NCI-H2107 treated with DMSO at 0.1 percent for 48 hours (cell line): Measurements from ENCODE around the gene GNPNAT1.
"Not testable (repeated sequence)": the region's sequence is repeated elsewhere in the genome, so short reads cannot be mapped to it uniquely, and the experiment has no call there.

Experiments
- DNase-seq: peaks from one replicate; lab custom pipeline; 2025; ENCODE audit not compliant: unreplicated experiment; lab: John Stamatoyannopoulos, UW

The GNPNAT1 gene

DNA sequence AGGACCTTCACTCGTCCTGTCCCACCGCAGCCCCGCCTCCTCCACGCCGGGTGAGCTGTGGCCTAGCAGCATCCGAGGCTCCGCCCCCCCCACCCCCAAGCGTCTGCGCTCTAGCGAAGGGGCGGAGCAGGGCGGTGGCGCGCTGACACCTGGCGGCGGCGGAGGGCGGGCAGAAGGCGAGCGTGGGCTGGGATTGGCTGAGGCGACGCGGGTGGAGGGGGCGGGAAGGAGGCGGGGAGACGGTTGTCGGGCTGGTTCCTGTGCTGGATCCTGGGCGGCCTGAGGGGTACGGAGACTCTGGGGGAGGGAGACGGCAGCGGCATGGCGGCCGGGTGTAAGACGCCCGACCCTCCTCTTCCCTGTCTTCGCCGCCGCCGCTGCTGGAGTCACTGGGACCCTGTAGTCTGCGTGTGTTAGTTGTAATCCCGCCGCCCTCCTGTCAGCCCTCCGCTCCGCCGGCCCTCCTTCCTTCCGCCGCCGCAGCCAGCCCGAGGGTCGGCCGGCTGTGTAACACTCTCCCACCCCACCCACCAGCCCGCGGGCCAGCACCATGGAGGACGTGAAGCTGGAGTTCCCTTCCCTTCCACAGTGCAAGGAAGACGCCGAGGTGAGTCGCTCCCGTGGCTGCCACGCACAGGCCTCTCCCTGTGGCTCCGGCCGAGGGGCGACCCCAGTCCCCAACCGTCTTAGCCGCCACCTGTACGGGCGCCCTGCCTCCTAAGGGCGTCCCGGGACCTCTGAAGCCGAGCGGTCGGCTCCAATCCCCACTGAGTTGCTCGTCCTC lies 61.3 kb downstream of the GNPNAT1 start, which contains the start of gene STYX:
STYX (plus strand) TSS at position 242 of the 784 bp plus-strand sequence; CDS start at position 551, 309 bp downstream.
- DNase-seq = peak; percentile 97

GRCh38 chr14:52729585-52729924 lies 61.9 kb downstream of the GNPNAT1 start:
- no peak for DNase-seq

- not testable (repeated sequence) for DNase-seq
These were observed 62.4 kb downstream of the GNPNAT1 start for GRCh38 chr14:52729035-52729434.

- not testable (repeated sequence) for DNase-seq
These were observed 63.9 kb downstream of the GNPNAT1 start for GRCh38 chr14:52727509-52727908.
